ENCODE results near the gene SPTBN1. TPM values are rescaled to one million over a fixed set of nuclear protein-coding genes. Genes with fewer than 3 reads are reported as not detected.

SPTBN1 gene
- total RNA-seq, result 367 and 385 TPM in 2 replicates

GRCh38 chr2:54455563-54456361 is at the start of gene SPTBN1:
Gene SPTBN1 (plus strand): TSS chr2:54456327. CDS start chr2:54526419, 70,092 bp downstream.

Other genes with a start within 250 kb of the SPTBN1 start
- gene TSPYL6, start 200.1 kb upstream of the SPTBN1 start, total RNA-seq, result not detected in 2 replicates

All from thoracic aorta endothelial cell (primary cell).